HUES48 (cell line): Measurements from ENCODE around the gene CBX4.

ENCODE experiments used
- H3K27ac ChIP-seq: one replicate; pipeline ENCODE4 v1.7.0; 2013; ENCODE audit warnings: low read depth, low read length, inconsistent platforms
- H3K27me3 ChIP-seq: 2 replicates; pipeline ENCODE4 v1.6.1; 2013; ENCODE audit warnings: mild to moderate bottlenecking, low read length; ENCODE audit not compliant: control insufficient read depth, insufficient read depth
- H3K36me3 ChIP-seq: 2 replicates; pipeline ENCODE4 v1.6.1; 2013; ENCODE audit warnings: low read length; ENCODE audit not compliant: control insufficient read depth, insufficient read depth
- H3K4me1 ChIP-seq: 2 replicates; pipeline ENCODE4 v1.6.1; 2013; ENCODE audit warnings: mild to moderate bottlenecking, low read length; ENCODE audit not compliant: control insufficient read depth, insufficient read depth
- H3K4me3 ChIP-seq: 2 replicates; pipeline ENCODE4 v1.5.1; 2013; ENCODE audit warnings: mild to moderate bottlenecking, low read depth, low read length
- H3K9ac ChIP-seq: 2 replicates; pipeline ENCODE4 v1.6.1; 2013; ENCODE audit warnings: mild to moderate bottlenecking, low read depth, low read length, moderate library complexity
- H3K9me3 ChIP-seq: 2 replicates; pipeline ENCODE4 v1.6.1; 2013; ENCODE audit warnings: low read length; ENCODE audit not compliant: control insufficient read depth, insufficient read depth

The CBX4 gene

GRCh38 chr17:79808763-79809529 is 30.3 kb downstream of the CBX4 start:
- Histone ChIP-seq H3K27ac (no peak overlapping the region), H3K9ac (no peak overlapping the region), H3K36me3 (no peaks in the 10 kb centered on the region), H3K4me3 (no peak overlapping the region), H3K27me3 (peaks cover 97% of the 10 kb centered on the region), H3K4me1 (peaks cover 31% of the 10 kb centered on the region), H3K9me3 (no peaks in the 10 kb centered on the region)

- H3K9ac ChIP-seq, result no peak overlapping the region
- H3K36me3 ChIP-seq, result no peaks in the 10 kb centered on the region
- H3K27ac ChIP-seq, result no peak overlapping the region
- H3K9me3 ChIP-seq, result no peaks in the 10 kb centered on the region; the same call in 1 of the 2 replicates
- H3K4me1 ChIP-seq, result peaks cover 31% of the 10 kb centered on the region
- no peak overlapping the region for H3K4me3 ChIP-seq
- H3K27me3 ChIP-seq, result peaks cover 97% of the 10 kb centered on the region
Measured at GRCh38 chr17:79806863-79807720, 32.1 kb downstream of the CBX4 start.

- peaks cover 97% of the 10 kb centered on the region for H3K27me3 ChIP-seq
- H3K4me3 ChIP-seq, result no peak overlapping the region
- H3K36me3 ChIP-seq, result no peaks in the 10 kb centered on the region
- peaks cover 31% of the 10 kb centered on the region for H3K4me1 ChIP-seq
- H3K9ac ChIP-seq, result no peak overlapping the region
- no peak overlapping the region for H3K27ac ChIP-seq
- no peaks in the 10 kb centered on the region; the same call in 1 of the 2 replicates for H3K9me3 ChIP-seq
Measured at GRCh38 chr17:79806446-79806760, 32.8 kb downstream of the CBX4 start.

GRCh38 chr17:79804856-79805696 is 34.2 kb downstream of the CBX4 start:
- H3K4me1 ChIP-seq, result peaks cover 30% of the 10 kb centered on the region
- peaks cover 99% of the 10 kb centered on the region for H3K27me3 ChIP-seq
- no peaks in the 10 kb centered on the region for H3K36me3 ChIP-seq
- H3K27ac ChIP-seq, result no peak overlapping the region
- no peaks in the 10 kb centered on the region; the same call in 1 of the 2 replicates for H3K9me3 ChIP-seq
- H3K4me3 ChIP-seq, result no peak overlapping the region
- no peak overlapping the region for H3K9ac ChIP-seq

- no peaks in the 10 kb centered on the region; the same call in 1 of the 2 replicates for H3K9me3 ChIP-seq
- H3K4me1 ChIP-seq, result peaks cover 28% of the 10 kb centered on the region
- H3K9ac ChIP-seq, result no peak overlapping the region
- no peak overlapping the region for H3K4me3 ChIP-seq
- peaks cover 100% of the 10 kb centered on the region for H3K27me3 ChIP-seq
- no peak overlapping the region for H3K27ac ChIP-seq
- no peaks in the 10 kb centered on the region for H3K36me3 ChIP-seq
Measured at GRCh38 chr17:79803997-79804855, 35.0 kb downstream of the CBX4 start.

GRCh38 chr17:79803421-79803996 is 35.7 kb downstream of the CBX4 start:
- Histone ChIP-seq H3K9ac (no peak overlapping the region), H3K27me3 (peaks cover 100% of the 10 kb centered on the region), H3K4me1 (peaks cover 27% of the 10 kb centered on the region)

GRCh38 chr17:79802736-79803420 is 36.4 kb downstream of the CBX4 start:
- Histone ChIP-seq H3K4me3 (no peak overlapping the region), H3K27ac (no peak overlapping the region), H3K36me3 (no peaks in the 10 kb centered on the region), H3K9ac (no peak overlapping the region), H3K27me3 (peaks cover 100% of the 10 kb centered on the region), H3K9me3 (no peaks in the 10 kb centered on the region; the same call in 1 of the 2 replicates), H3K4me1 (peaks cover 29% of the 10 kb centered on the region)

More at GRCh38 chr17:79803421-79803996, 35.7 kb downstream of the CBX4 start:
- H3K9me3 ChIP-seq, result no peaks in the 10 kb centered on the region; the same call in 1 of the 2 replicates
- H3K36me3 ChIP-seq, result no peaks in the 10 kb centered on the region
- no peak overlapping the region for H3K4me3 ChIP-seq
- no peak overlapping the region for H3K27ac ChIP-seq

- Histone ChIP-seq H3K36me3 (no peaks in the 10 kb centered on the region), H3K4me3 (no peak overlapping the region), H3K27ac (no peak overlapping the region), H3K9me3 (no peaks in the 10 kb centered on the region; the same call in 1 of the 2 replicates), H3K4me1 (peaks cover 29% of the 10 kb centered on the region), H3K9ac (no peak overlapping the region), H3K27me3 (peaks cover 96% of the 10 kb centered on the region)
Measured at GRCh38 chr17:79802039-79802735, 37.1 kb downstream of the CBX4 start.
